Cardiac muscle cell (in vitro differentiated cells and primary cell): ENCODE results near the gene FNBP1L. TPM values are rescaled to one million over a fixed set of nuclear protein-coding genes. Genes with fewer than 3 reads are reported as not detected.

Source experiments
- DNase-seq, 2 donors: peaks; one replicate each; pipeline versions ENCODE4 v3.0.0 to v3.0.0-alpha.2; 2010 to 2017; ENCODE audit warnings: low read depth in 1 of 2, low spot score in 1 of 2
- H3K27ac ChIP-seq: fragments of 200-600 bp; sonication (generic); 2 replicates; pipeline ENCODE4 v1.5.1; 2016
- H3K27me3 ChIP-seq: fragments of 200-600 bp; sonication (generic); 2 replicates; pipeline ENCODE4 v1.6.0; 2016; ENCODE audit warnings: control low read depth
- H3K36me3 ChIP-seq: fragments of 200-600 bp; sonication (generic); 2 replicates; pipeline ENCODE4 v1.5.1; 2016; ENCODE audit warnings: control low read depth
- H3K4me1 ChIP-seq: fragments of 200-600 bp; sonication (generic); 2 replicates; pipeline ENCODE4 v1.8.1; 2017; ENCODE audit warnings: low read depth, mild to moderate bottlenecking, mixed run types
- H3K4me3 ChIP-seq: fragments of 200-600 bp; sonication (generic); 2 replicates; pipeline ENCODE4 v1.5.1; 2016; ENCODE audit warnings: mild to moderate bottlenecking
- H3K9me3 ChIP-seq: fragments of 200-600 bp; sonication (generic); 2 replicates; pipeline ENCODE4 v1.5.1; 2017; ENCODE audit warnings: low read depth, mild to moderate bottlenecking, control low read depth
- polyA plus RNA-seq: library from polyadenylated mRNA; unstranded; fragments of >200 nt; fragmentation: Nextera tagmentation; extraction: Ambion mirVana; gene quantifications from 2 replicates; pipeline ENCODE4 v1.2.1, GENCODE V29; 2016
- total RNA-seq: library from RNA; depleted of rRNA; stranded (reverse); fragments of >200 nt; gene quantifications from 2 replicates; pipeline ENCODE4 v1.2.3, GENCODE V29; 2016
- TF ChIP-seq, protein P1 (sequence below): IDR thresholded peaks from 2 replicates; pipeline ENCODE4 v1.5.1; 2012; ENCODE audit warnings: low read depth, mild to moderate bottlenecking, low read length

Gene FNBP1L
- total and polyA plus RNA-seq, 2 experiments from 2014 or later = 12.3 to 13.8 TPM

- Histone ChIP-seq H3K4me3 (no peak overlapping the region), H3K27me3 (no peaks in the 10 kb centered on the region), H3K36me3 (no peaks in the 10 kb centered on the region), H3K9me3 (no peaks in the 10 kb centered on the region), H3K27ac (no peak overlapping the region), H3K4me1 (no peaks in the 10 kb centered on the region)
- DNase-seq = no peak
- TF ChIP-seq, protein P1, sequence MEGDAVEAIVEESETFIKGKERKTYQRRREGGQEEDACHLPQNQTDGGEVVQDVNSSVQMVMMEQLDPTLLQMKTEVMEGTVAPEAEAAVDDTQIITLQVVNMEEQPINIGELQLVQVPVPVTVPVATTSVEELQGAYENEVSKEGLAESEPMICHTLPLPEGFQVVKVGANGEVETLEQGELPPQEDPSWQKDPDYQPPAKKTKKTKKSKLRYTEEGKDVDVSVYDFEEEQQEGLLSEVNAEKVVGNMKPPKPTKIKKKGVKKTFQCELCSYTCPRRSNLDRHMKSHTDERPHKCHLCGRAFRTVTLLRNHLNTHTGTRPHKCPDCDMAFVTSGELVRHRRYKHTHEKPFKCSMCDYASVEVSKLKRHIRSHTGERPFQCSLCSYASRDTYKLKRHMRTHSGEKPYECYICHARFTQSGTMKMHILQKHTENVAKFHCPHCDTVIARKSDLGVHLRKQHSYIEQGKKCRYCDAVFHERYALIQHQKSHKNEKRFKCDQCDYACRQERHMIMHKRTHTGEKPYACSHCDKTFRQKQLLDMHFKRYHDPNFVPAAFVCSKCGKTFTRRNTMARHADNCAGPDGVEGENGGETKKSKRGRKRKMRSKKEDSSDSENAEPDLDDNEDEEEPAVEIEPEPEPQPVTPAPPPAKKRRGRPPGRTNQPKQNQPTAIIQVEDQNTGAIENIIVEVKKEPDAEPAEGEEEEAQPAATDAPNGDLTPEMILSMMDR = no peak
Measured at GRCh38 chr1:93433407-93433961, 14.4 kb upstream of the FNBP1L start.

GRCh38 chr1:93434088-93434487 lies 13.8 kb upstream of the FNBP1L start:
- H3K27me3 ChIP-seq = no peaks in the 10 kb centered on the region
- no peak overlapping the region for H3K27ac ChIP-seq
- H3K36me3 ChIP-seq = no peaks in the 10 kb centered on the region
- no peak overlapping the region for H3K4me3 ChIP-seq
- H3K4me1 ChIP-seq = no peaks in the 10 kb centered on the region
- no peak for DNase-seq
- H3K9me3 ChIP-seq = no peaks in the 10 kb centered on the region
- TF ChIP-seq, protein P1 = no peak

DNA sequence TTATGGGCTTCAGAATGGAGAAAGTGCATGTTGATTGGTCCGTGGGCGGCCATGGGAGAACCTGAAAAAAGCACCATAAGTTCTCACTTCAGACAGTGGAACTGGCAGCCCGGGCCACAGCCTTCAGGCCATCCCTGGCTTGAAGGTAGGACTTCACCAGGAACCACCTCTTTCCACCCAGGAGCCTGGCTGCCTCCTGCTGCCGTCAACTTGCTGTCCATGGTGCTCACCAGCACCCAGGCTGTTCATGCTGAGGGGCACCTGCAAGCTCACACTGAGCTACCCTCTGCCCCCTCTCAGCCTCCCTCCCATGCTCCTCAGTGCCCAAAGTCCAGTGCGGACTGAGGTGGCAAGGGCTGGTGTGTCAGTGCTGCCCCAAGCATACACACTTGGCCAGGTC lies 12.9 kb upstream of the FNBP1L start:
- Histone ChIP-seq H3K9me3 (no peaks in the 10 kb centered on the region), H3K27me3 (peaks cover 2% of the 10 kb centered on the region), H3K4me1 (no peaks in the 10 kb centered on the region), H3K27ac (no peak overlapping the region), H3K4me3 (no peak overlapping the region), H3K36me3 (no peaks in the 10 kb centered on the region)
- no peak for DNase-seq
- TF ChIP-seq, protein P1 = no peak

DNA sequence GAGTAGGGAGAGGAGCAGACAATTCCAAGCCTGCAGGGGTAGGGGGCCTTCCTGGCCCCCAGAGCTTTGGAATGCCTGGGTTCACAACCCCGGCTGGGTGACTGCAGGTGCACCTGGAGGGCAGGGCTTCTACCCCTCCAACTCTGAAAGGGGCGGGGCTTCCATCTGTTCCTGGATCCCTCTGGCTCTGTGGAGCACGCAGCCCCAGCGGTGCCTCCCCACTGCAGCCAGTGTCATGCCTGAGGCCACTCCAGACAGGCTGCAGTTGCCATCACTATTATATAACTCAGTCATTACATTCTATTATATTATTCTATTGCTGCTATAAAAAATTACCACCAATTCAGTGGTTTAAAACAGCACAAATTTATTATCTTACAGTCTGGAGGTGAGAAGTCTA lies 12.5 kb upstream of the FNBP1L start:
- peaks cover 7% of the 10 kb centered on the region for H3K27me3 ChIP-seq
- no peak for DNase-seq
- H3K4me1 ChIP-seq = no peaks in the 10 kb centered on the region
- H3K4me3 ChIP-seq = no peak overlapping the region
- H3K9me3 ChIP-seq = no peaks in the 10 kb centered on the region
- TF ChIP-seq, protein P1 = no peak
- H3K36me3 ChIP-seq = no peaks in the 10 kb centered on the region
- H3K27ac ChIP-seq = no peak overlapping the region

GRCh38 chr1:93436496-93436895 lies 11.4 kb upstream of the FNBP1L start:
- TF ChIP-seq, protein P1 = no peak
- Histone ChIP-seq H3K9me3 (no peaks in the 10 kb centered on the region), H3K27me3 (peaks cover 8% of the 10 kb centered on the region), H3K4me1 (no peaks in the 10 kb centered on the region), H3K27ac (no peak overlapping the region), H3K4me3 (no peak overlapping the region), H3K36me3 (no peaks in the 10 kb centered on the region)
- DNase-seq = no peak
